SK-N-SH treated with all-trans-retinoic acid at 6 μM for 48 hours (cell line): ENCODE data around the gene COX4I1.

Experiments
- ATAC-seq: fragments of 200-7000 bp; cut with Tn5 transposase; 3 replicates; pipeline ENCODE4 v1.9.1; 2020; ENCODE audit warnings: mild to moderate bottlenecking, moderate library complexity
- ARNTL ChIP-seq: fragments of 450-650 bp; formaldehyde crosslinking; IDR thresholded peaks from 2 replicates; pipeline ENCODE4 v1.5.0; 2020; ENCODE audit warnings: low read depth, mild to moderate bottlenecking, moderate library complexity, borderline replicate concordance
- BACH2 ChIP-seq: fragments of 250-450 bp; sonication (Bioruptor Pico); IDR thresholded peaks from 2 replicates; pipeline ENCODE4 v1.9.0; 2021; ENCODE audit warnings: mild to moderate bottlenecking, borderline replicate concordance
- CREB5 ChIP-seq: fragments of 250-450 bp; sonication (Bioruptor Pico); IDR thresholded peaks from 2 replicates; pipeline ENCODE4 v1.5.1; 2020; ENCODE audit warnings: low read depth, mild to moderate bottlenecking, moderate library complexity
- CSDC2 ChIP-seq: fragments of 250-450 bp; sonication (Bioruptor Pico); IDR thresholded peaks from 2 replicates; pipeline ENCODE4 v1.5.0; 2020; ENCODE audit warnings: mild to moderate bottlenecking, moderate library complexity
- CSRNP3 ChIP-seq: fragments of 250-450 bp; sonication (Bioruptor Pico); IDR thresholded peaks from 2 replicates; pipeline ENCODE4 v1.5.1; 2021; ENCODE audit warnings: mild to moderate bottlenecking, moderate library complexity
- ESRRG ChIP-seq: fragments of 250-450 bp; sonication (Bioruptor Pico); IDR thresholded peaks from 2 replicates; pipeline ENCODE4 v1.6.1; 2021; ENCODE audit warnings: mild to moderate bottlenecking
- ISL1 ChIP-seq: fragments of 250-450 bp; sonication (Bioruptor Pico); IDR thresholded peaks from 2 replicates; pipeline ENCODE4 v2.1.2; 2022; ENCODE audit warnings: mild to moderate bottlenecking, moderate library complexity
- OSR1 ChIP-seq: fragments of 250-450 bp; sonication (Bioruptor Pico); IDR thresholded peaks from 2 replicates; pipeline ENCODE4 v1.8.0; 2022; ENCODE audit warnings: moderate library complexity, mild to moderate bottlenecking, inconsistent platforms
- PATZ1 ChIP-seq: fragments of 250-450 bp; sonication (Bioruptor Pico); IDR thresholded peaks from 2 replicates; pipeline ENCODE4 v1.8.0; 2020; ENCODE audit warnings: mild to moderate bottlenecking, moderate library complexity, borderline replicate concordance
- POU6F1 ChIP-seq: fragments of 250-450 bp; sonication (Bioruptor Pico); IDR thresholded peaks from 2 replicates; pipeline ENCODE4 v1.8.0; 2021; ENCODE audit warnings: low read depth, mild to moderate bottlenecking, moderate library complexity, borderline replicate concordance
- PPARA ChIP-seq: fragments of 250-450 bp; sonication (Bioruptor Pico); IDR thresholded peaks from 2 replicates; pipeline ENCODE4 v1.5.0; 2020; ENCODE audit warnings: mild to moderate bottlenecking, borderline replicate concordance
- SNAI2 ChIP-seq: fragments of 250-450 bp; sonication (Bioruptor Pico); IDR thresholded peaks from 2 replicates; pipeline ENCODE4 v1.5.0; 2020; ENCODE audit warnings: mild to moderate bottlenecking, moderate library complexity
- TCF4 ChIP-seq: fragments of 250-450 bp; sonication (Bioruptor Pico); IDR thresholded peaks from 2 replicates; pipeline ENCODE4 v1.8.0; 2021; ENCODE audit warnings: mild to moderate bottlenecking, moderate library complexity, borderline replicate concordance
- TOX ChIP-seq: fragments of 250-450 bp; sonication (Bioruptor Pico); IDR thresholded peaks from 2 replicates; pipeline ENCODE4 v1.8.0; 2021; ENCODE audit warnings: mild to moderate bottlenecking, moderate library complexity, borderline replicate concordance
- TSHZ2 ChIP-seq: fragments of 250-450 bp; sonication (Bioruptor Pico); IDR thresholded peaks from 2 replicates; pipeline ENCODE4 v1.5.0; 2020; ENCODE audit warnings: mild to moderate bottlenecking, moderate library complexity
- ZC3H10 ChIP-seq: fragments of 250-450 bp; sonication (Bioruptor Pico); IDR thresholded peaks from 2 replicates; pipeline ENCODE4 v1.5.1; 2021; ENCODE audit warnings: mild to moderate bottlenecking, moderate library complexity
- ZFP3 ChIP-seq: fragments of 250-450 bp; sonication (Bioruptor Pico); IDR thresholded peaks from 2 replicates; pipeline ENCODE4 v1.5.0; 2020; ENCODE audit warnings: mild to moderate bottlenecking, moderate library complexity
- ZFP30 ChIP-seq: fragments of 450-650 bp; formaldehyde crosslinking; IDR thresholded peaks from 2 replicates; pipeline ENCODE4 v1.5.0; 2022; ENCODE audit warnings: mild to moderate bottlenecking, moderate library complexity
- ZNF565 ChIP-seq: fragments of 450-650 bp; formaldehyde crosslinking; conservative IDR thresholded peaks from 2 replicates; pipeline ENCODE4 v1.5.0; 2020; ENCODE audit warnings: low read depth, mild to moderate bottlenecking, moderate library complexity
- ZNF70 ChIP-seq: fragments of 450-650 bp; formaldehyde crosslinking; IDR thresholded peaks from 2 replicates; pipeline ENCODE4 v1.5.0; 2020; ENCODE audit warnings: mild to moderate bottlenecking, moderate library complexity
- ZNF8 ChIP-seq: fragments of 450-650 bp; formaldehyde crosslinking; IDR thresholded peaks from 2 replicates; pipeline ENCODE4 v1.5.0; 2020; ENCODE audit warnings: mild to moderate bottlenecking, moderate library complexity

Gene COX4I1

GRCh38 chr16:85793662-85794298, 5.7 kb upstream of the COX4I1 start:
- ATAC-seq: no peak
- TF ChIP-seq ISL1 (CRISPR knock-in tag): no peak
- no peak for TF ChIP-seq TOX
- TF ChIP-seq ZNF565: no peak
- TF ChIP-seq SNAI2 (CRISPR knock-in tag): no peak
- TF ChIP-seq TCF4 (CRISPR knock-in tag): no peak
- TF ChIP-seq ZC3H10 (CRISPR knock-in tag): no peak
- no peak for TF ChIP-seq TSHZ2
- TF ChIP-seq PATZ1 (CRISPR knock-in tag): no peak
- no peak for TF ChIP-seq ZFP30 (CRISPR knock-in tag)
- TF ChIP-seq ZNF70 (CRISPR knock-in tag): no peak
- no peak for TF ChIP-seq CSRNP3 (CRISPR knock-in tag)
- no peak for TF ChIP-seq OSR1
- no peak for TF ChIP-seq PPARA (CRISPR knock-in tag)
- TF ChIP-seq BACH2: no peak

- ATAC-seq: no peak
- TF ChIP-seq CSDC2 (no peak), ISL1 (CRISPR knock-in tag) (no peak)
These were observed 4.8 kb upstream of the COX4I1 start for GRCh38 chr16:85794696-85795095.

GRCh38 chr16:85796152-85796551, 3.3 kb upstream of the COX4I1 start:
- ATAC-seq: no peak
- TF ChIP-seq CSRNP3 (CRISPR knock-in tag) (no peak), TCF4 (CRISPR knock-in tag) (no peak), PPARA (CRISPR knock-in tag) (no peak), ISL1 (CRISPR knock-in tag) (no peak), POU6F1 (CRISPR knock-in tag) (no peak), ESRRG (no peak), BACH2 (no peak), ZFP3 (no peak), ZNF565 (no peak), OSR1 (no peak), SNAI2 (CRISPR knock-in tag) (no peak), CREB5 (CRISPR knock-in tag) (no peak), TSHZ2 (no peak), ZC3H10 (CRISPR knock-in tag) (no peak), ZFP30 (CRISPR knock-in tag) (no peak), PATZ1 (CRISPR knock-in tag) (no peak), ZNF8 (CRISPR knock-in tag) (no peak), TOX (no peak), ARNTL (CRISPR knock-in tag) (no peak)
- TF ChIP-seq, all 23 proteins: peak for 0
